B cell (primary cell): Measurements from ENCODE around the gene QSOX1. TPM values are rescaled to one million over a fixed set of nuclear protein-coding genes. Genes with fewer than 3 reads are reported as not detected.

ENCODE experiments used
- ATAC-seq: fragments of 200-7000 bp; cut with Tn5 transposase; one replicate; pipeline ENCODE4 v1.10.0; 2021; ENCODE audit warnings: low read depth, mild to moderate bottlenecking, moderate number of reproducible peaks, moderate library complexity
- CTCF ChIA-PET: fragments of 350-600 bp; sonication (Branson Sonifier 250); formaldehyde crosslinking; loops from one replicate; lab custom pipeline; 2021; ENCODE audit warnings: antibody characterized with exemption, inconsistent platforms; lab: Charles Lee
- POLR2A ChIA-PET: fragments of 350-600 bp; sonication (Branson Sonifier 250); formaldehyde crosslinking; loops from one replicate; lab custom pipeline; 2021; ENCODE audit warnings: antibody characterized with exemption; lab: Charles Lee
- DNase-seq: peaks from one replicate; pipeline ENCODE4 v3.0.0; 2013
- H2AFZ ChIP-seq: 2 replicates; pipeline ENCODE4 v1.6.1; 2012; ENCODE audit warnings: mild to moderate bottlenecking, low read depth, low read length; ENCODE audit not compliant: insufficient read depth, poor library complexity, severe bottlenecking
- H3K27ac ChIP-seq, 2 donors: 1 replicate in 1 of 2; 2 replicates in 1 of 2; pipeline ENCODE4 v1.5.1; 2012 to 2013; ENCODE audit warnings: low read length in 2 of 2, mild to moderate bottlenecking in 2 of 2, moderate library complexity in 1 of 2
- H3K27me3 ChIP-seq, 4 experiments: fragments of 200-600 bp in 1 of 4; sonication (generic) in 1 of 4; replicated peaks in 1 of 4; 1 replicate in 2 of 4; 2 replicates in 2 of 4; pipeline versions ENCODE4 v1.6.1 to v1.7.0; 2013 to 2016; ENCODE audit warnings: low read length in 3 of 4, mild to moderate bottlenecking in 2 of 4, mixed read lengths in 1 of 4, moderate library complexity in 1 of 4; ENCODE audit not compliant: insufficient read depth in 4 of 4, control insufficient read depth in 3 of 4; ENCODE audit errors: control extremely low read depth in 1 of 4
- H3K36me3 ChIP-seq, 2 experiments: replicated peaks in 1 of 2; 1 replicate in 1 of 2; 2 replicates in 1 of 2; pipeline versions ENCODE4 v1.6.1 to v1.7.1; 2013; ENCODE audit warnings: low read length in 1 of 2; ENCODE audit not compliant: insufficient read depth in 2 of 2, control insufficient read depth in 1 of 2; ENCODE audit errors: control extremely low read depth in 1 of 2, extremely low read depth in 1 of 2
- H3K4me1 ChIP-seq, 2 donors: fragments of 200-600 bp in 1 of 2; sonication (generic) in 1 of 2; 1 replicate in 1 of 2; 2 replicates in 1 of 2; pipeline versions ENCODE4 v1.5.1 to v1.6.1; 2013 to 2017; ENCODE audit warnings: low read length in 2 of 2; ENCODE audit not compliant: control insufficient read depth in 2 of 2, insufficient read depth in 2 of 2
- H3K4me2 ChIP-seq: replicated peaks from 2 replicates; pipeline ENCODE3; 2012; ENCODE audit warnings: mild to moderate bottlenecking, low read depth, low read length; ENCODE audit not compliant: poor library complexity, severe bottlenecking
- H3K4me3 ChIP-seq, 5 experiments: fragments of 200-600 bp in 1 of 5; sonication (generic) in 1 of 5; 1 replicate in 3 of 5; 2 replicates in 2 of 5; pipeline versions ENCODE4 v1.5.1 to v1.7.0; 2011 to 2016; ENCODE audit warnings: low read length in 4 of 5, mild to moderate bottlenecking in 4 of 5, low read depth in 2 of 5, control low read depth in 1 of 5, moderate library complexity in 1 of 5; ENCODE audit not compliant: insufficient read depth in 1 of 5; ENCODE audit errors: control extremely low read depth in 1 of 5, extremely low read depth in 1 of 5
- H3K79me2 ChIP-seq: fragments of 200-600 bp; sonication (generic); one replicate; pipeline ENCODE4 v1.6.0; 2016; ENCODE audit warnings: low read length; ENCODE audit not compliant: control insufficient read depth, insufficient read depth
- H3K9ac ChIP-seq: fragments of 200-600 bp; sonication (generic); 2 replicates; pipeline ENCODE4 v1.6.1; 2017; ENCODE audit warnings: mild to moderate bottlenecking, low read length, moderate library complexity
- H3K9me3 ChIP-seq, 3 donors: one replicate each; pipeline versions ENCODE4 v1.6.1 to v1.7.1; 2013; ENCODE audit warnings: low read length in 2 of 3; ENCODE audit not compliant: control insufficient read depth in 2 of 3, insufficient read depth in 1 of 3; ENCODE audit errors: control extremely low read depth in 1 of 3
- H4K20me1 ChIP-seq: 2 replicates; pipeline ENCODE4 v1.6.0; 2012; ENCODE audit warnings: mild to moderate bottlenecking, low read length; ENCODE audit not compliant: insufficient read depth, control insufficient read depth, poor library complexity, severe bottlenecking
- H3K27ac Mint-ChIP-seq: one replicate; pipeline ENCODE4 v1.8.0; 2021; ENCODE audit warnings: mixed read lengths
- H3K27me3 Mint-ChIP-seq: one replicate; pipeline ENCODE4 v1.8.0; 2021; ENCODE audit warnings: mixed read lengths
- H3K4me1 Mint-ChIP-seq: one replicate; pipeline ENCODE4 v1.8.0; 2021; ENCODE audit warnings: mixed read lengths
- H3K4me3 Mint-ChIP-seq: one replicate; pipeline ENCODE4 v1.8.0; 2021; ENCODE audit warnings: mixed read lengths
- H3K9me3 Mint-ChIP-seq: one replicate; pipeline ENCODE4 v1.8.0; 2022; ENCODE audit warnings: mixed read lengths; ENCODE audit not compliant: insufficient read depth
- EZH2 ChIP-seq: IDR thresholded peaks from 2 replicates; pipeline ENCODE4 v1.6.1; 2012; ENCODE audit warnings: borderline replicate concordance, low read depth, mild to moderate bottlenecking, moderate library complexity, low read length; ENCODE audit not compliant: insufficient read depth, poor library complexity, severe bottlenecking
- WGBS: methylation state at CpG from one replicate; pipeline ENCODE4 v1.1.5; 2013; ENCODE audit warnings: missing lambda C conversion rate; ENCODE audit not compliant: insufficient coverage; 5-methylcytosine and 5-hydroxymethylcytosine counted together
- intact Hi-C: fragments of 100-400 bp; cut with micrococcal nuclease; formaldehyde crosslinking; loops from one replicate; pipeline ENCODE4 v1.10.0; 2022
- polyA plus RNA-seq: library from polyadenylated mRNA; depleted of rRNA; stranded (reverse); fragments of >200 nt; gene quantifications from 2 replicates; pipeline ENCODE4 v1.2.3, GENCODE V29; 2012
- total RNA-seq, 2 donors: library from RNA; stranded (reverse); fragments of 120-200 nt in 1 of 2; gene quantifications; 1 replicate in 1 of 2; 2 replicates in 1 of 2; pipeline versions ENCODE4 v1.2.3 to v1.2.4, GENCODE V29; 2013 to 2022
- TF ChIP-seq, protein P1 (sequence below): fragments of 200-600 bp; IDR thresholded peaks from one replicate; pipeline ENCODE4 v1.8.0; 2022; ENCODE audit warnings: antibody characterized with exemption, mild to moderate bottlenecking

The QSOX1 gene
- total and polyA plus RNA-seq, 2 donors (not counting 1 experiment from before 2014, with no cell fraction given) = 11.4 to 20.6 TPM

DNA sequence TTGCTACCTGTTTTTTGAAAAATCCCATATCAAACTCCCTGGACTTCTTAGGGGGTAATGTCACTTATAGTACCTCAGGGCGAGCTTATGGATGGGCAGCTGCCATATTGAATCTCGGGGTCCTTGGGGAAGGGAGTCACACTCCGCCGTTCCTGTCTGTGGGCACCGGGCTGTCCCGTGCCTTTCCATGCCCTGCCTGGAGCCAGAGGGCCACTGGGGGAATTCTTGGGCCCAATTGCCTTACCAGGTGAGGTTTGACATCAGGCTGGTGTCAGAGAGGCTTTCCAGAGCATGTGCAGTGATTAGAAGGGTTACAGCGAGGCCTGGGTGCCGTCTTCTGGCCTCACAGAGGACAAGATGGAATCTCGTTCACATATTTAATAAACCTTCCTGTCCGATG is 28.8 kb downstream of the QSOX1 start:
- no peak for DNase-seq
- H3K27me3 Mint-ChIP-seq = no peaks in the 10 kb centered on the region
- ATAC-seq = no peak
- H3K4me1 Mint-ChIP-seq = no peaks in the 10 kb centered on the region
- H3K9me3 Mint-ChIP-seq = no peaks in the 10 kb centered on the region
- Histone ChIP-seq H3K4me2 (no peak overlapping the region), H3K79me2 (no peaks in the 10 kb centered on the region), H4K20me1 (no peaks in the 10 kb centered on the region), H3K9me3 (no peaks in the 10 kb centered on the region), H3K4me1 (no peaks in the 10 kb centered on the region), H3K36me3 (peaks cover 0 to 9% of the 10 kb centered on the region in 2 experiments), H2AFZ (no peak overlapping the region), H3K27ac (no peak overlapping the region), H3K9ac (no peak overlapping the region), H3K27me3 (no peaks in the 10 kb centered on the region), H3K4me3 (no peak overlapping the region)
- TF ChIP-seq, protein P1, sequence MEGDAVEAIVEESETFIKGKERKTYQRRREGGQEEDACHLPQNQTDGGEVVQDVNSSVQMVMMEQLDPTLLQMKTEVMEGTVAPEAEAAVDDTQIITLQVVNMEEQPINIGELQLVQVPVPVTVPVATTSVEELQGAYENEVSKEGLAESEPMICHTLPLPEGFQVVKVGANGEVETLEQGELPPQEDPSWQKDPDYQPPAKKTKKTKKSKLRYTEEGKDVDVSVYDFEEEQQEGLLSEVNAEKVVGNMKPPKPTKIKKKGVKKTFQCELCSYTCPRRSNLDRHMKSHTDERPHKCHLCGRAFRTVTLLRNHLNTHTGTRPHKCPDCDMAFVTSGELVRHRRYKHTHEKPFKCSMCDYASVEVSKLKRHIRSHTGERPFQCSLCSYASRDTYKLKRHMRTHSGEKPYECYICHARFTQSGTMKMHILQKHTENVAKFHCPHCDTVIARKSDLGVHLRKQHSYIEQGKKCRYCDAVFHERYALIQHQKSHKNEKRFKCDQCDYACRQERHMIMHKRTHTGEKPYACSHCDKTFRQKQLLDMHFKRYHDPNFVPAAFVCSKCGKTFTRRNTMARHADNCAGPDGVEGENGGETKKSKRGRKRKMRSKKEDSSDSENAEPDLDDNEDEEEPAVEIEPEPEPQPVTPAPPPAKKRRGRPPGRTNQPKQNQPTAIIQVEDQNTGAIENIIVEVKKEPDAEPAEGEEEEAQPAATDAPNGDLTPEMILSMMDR = no peak
- H3K4me3 Mint-ChIP-seq = no peak overlapping the region
- 96% methylated on average over 10 of the region's 10 CpGs for WGBS
- POLR2A ChIA-PET = no interaction called here
- no peak overlapping the region for H3K27ac Mint-ChIP-seq
- CTCF ChIA-PET = no interaction called here
- intact Hi-C loops = no loop called here

DNA sequence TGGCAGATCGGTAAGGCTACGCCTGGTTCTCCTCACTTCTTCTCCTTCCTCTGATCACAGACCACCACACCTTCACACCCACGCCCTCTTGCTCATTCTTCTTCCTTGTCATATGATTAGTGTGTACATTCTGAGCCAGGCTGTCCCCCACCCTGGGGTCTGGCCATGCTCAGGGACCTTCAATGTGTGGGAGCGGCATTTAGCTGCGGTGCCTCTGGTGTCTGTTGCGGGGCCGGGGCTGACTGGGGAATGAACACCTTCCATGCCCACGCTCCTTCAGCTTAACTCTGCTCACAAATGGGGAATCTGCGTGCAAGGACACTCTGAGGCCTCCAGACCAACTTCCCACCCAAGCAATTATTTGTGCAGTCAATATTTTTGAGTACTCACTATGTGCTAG is 29.4 kb downstream of the QSOX1 start:
- Histone ChIP-seq H2AFZ (no peak overlapping the region), H4K20me1 (no peaks in the 10 kb centered on the region), H3K9me3 (no peaks in the 10 kb centered on the region), H3K27me3 (no peaks in the 10 kb centered on the region), H3K4me3 (no peak overlapping the region), H3K36me3 (peaks cover 0 to 12% of the 10 kb centered on the region in 2 experiments), H3K79me2 (no peaks in the 10 kb centered on the region), H3K27ac (no peak overlapping the region), H3K9ac (no peak overlapping the region), H3K4me1 (no peaks in the 10 kb centered on the region), H3K4me2 (no peak overlapping the region)
- Mint-ChIP-seq H3K4me3 (no peak overlapping the region), H3K27ac (no peak overlapping the region), H3K27me3 (no peaks in the 10 kb centered on the region), H3K9me3 (no peaks in the 10 kb centered on the region), H3K4me1 (no peaks in the 10 kb centered on the region)
- no peak for ATAC-seq
- TF ChIP-seq EZH2 = no peak
- DNase-seq = no peak
- 98% methylated on average over 7 of the region's 9 CpGs for WGBS
- ChIA-PET CTCF (no interaction called here), POLR2A (no interaction called here)
- intact Hi-C loops = no loop called here
